Lower leg skin (tissue), 4 donors: ENCODE data around the gene ZFAND3. TPM values are rescaled to one million over a fixed set of nuclear protein-coding genes. Genes with fewer than 3 reads are reported as not detected.

Source experiments
- DNase-seq, 2 donors: peaks; one replicate each; pipeline ENCODE4 v3.0.0-alpha.2; 2019; ENCODE audit warnings: low spot score in 2 of 2
- H3K4me3 ChIP-seq: fragments of 200-600 bp; sonication (generic); 2 replicates; pipeline ENCODE4 v1.5.1; 2017; ENCODE audit warnings: mild to moderate bottlenecking, low read depth; ENCODE audit not compliant: poor library complexity, severe bottlenecking
- CTCF ChIP-seq, 3 donors: fragments of 450-650 bp; IDR thresholded peaks; one replicate each; pipeline ENCODE4 v1.5.1; 2016; ENCODE audit warnings: antibody characterized with exemption in 3 of 3, mild to moderate bottlenecking in 3 of 3, moderate library complexity in 2 of 3
- POLR2A ChIP-seq, 2 donors: fragments of 450-650 bp; IDR thresholded peaks; one replicate each; pipeline ENCODE4 v1.6.1; 2016 to 2017; ENCODE audit warnings: antibody characterized with exemption in 2 of 2, mild to moderate bottlenecking in 1 of 2, moderate library complexity in 1 of 2
- WGBS, 2 donors: methylation state at CpG; one replicate each; pipeline ENCODE4 v1.1.5; 2018; 5-methylcytosine and 5-hydroxymethylcytosine counted together
- intact Hi-C: fragments of 100-400 bp; cut with DNase I; formaldehyde crosslinking; loops from one replicate; pipeline ENCODE4 v1.15.0; 2023; ENCODE audit warnings: low total_unique reads
- total RNA-seq, 4 donors: library from RNA; depleted of rRNA; stranded (reverse); fragments of >200 nt; gene quantifications; one replicate each; pipeline ENCODE4 v1.1.0, GENCODE V29; 2016

Gene ZFAND3
- total RNA-seq, 4 donors from 2014 or later: 26.3 to 40.8 (median 30.3) TPM

GRCh38 chr6:38112181-38112580 lies 292.7 kb downstream of the ZFAND3 start:
- intact Hi-C loops: no loop called here
- no peak for DNase-seq
- 80 to 88% methylated on average over 5 of the region's 5 CpGs for WGBS, 2 donors
- no peak overlapping the region for H3K4me3 ChIP-seq
- TF ChIP-seq POLR2A (IDR thresholded peaks at IDR 0.05) (no peak), CTCF (IDR thresholded peaks at IDR 0.05) (no peak)

GRCh38 chr6:38113825-38114576 lies 294.5 kb downstream of the ZFAND3 start:
- 96 to 99% methylated on average over 4 of the region's 4 CpGs for WGBS, 2 donors

GRCh38 chr6:38114976-38115625 lies 295.6 kb downstream of the ZFAND3 start:
- TF ChIP-seq CTCF (IDR thresholded peaks at IDR 0.05) (no peak), POLR2A (IDR thresholded peaks at IDR 0.05) (no peak)
- 92 to 97% methylated on average over 2 of the region's 2 CpGs for WGBS, 2 donors
- no peak for DNase-seq
- H3K4me3 ChIP-seq: no peak overlapping the region
- intact Hi-C loops: no loop called here

More at GRCh38 chr6:38113825-38114576, 294.5 kb downstream of the ZFAND3 start:
- TF ChIP-seq POLR2A (IDR thresholded peaks at IDR 0.05) (no peak), CTCF (IDR thresholded peaks at IDR 0.05) (no peak)
- DNase-seq: no peak
- H3K4me3 ChIP-seq: no peak overlapping the region
- intact Hi-C loops: no loop called here

GRCh38 chr6:38115626-38116008 lies 296.1 kb downstream of the ZFAND3 start:
- TF ChIP-seq CTCF (IDR thresholded peaks at IDR 0.05): no peak
- TF ChIP-seq POLR2A (IDR thresholded peaks at IDR 0.05): no peak
- DNase-seq: no peak
- 74 to 76% methylated on average over 3 of the region's 3 CpGs for WGBS, 2 donors
- H3K4me3 ChIP-seq: no peak overlapping the region
- intact Hi-C loops: no loop called here

- 88 to 94% methylated on average over 6 of the region's 6 CpGs for WGBS, 2 donors
- no peak overlapping the region for H3K4me3 ChIP-seq
- TF ChIP-seq POLR2A (IDR thresholded peaks at IDR 0.05) (no peak), CTCF (IDR thresholded peaks at IDR 0.05) (no peak)
- intact Hi-C loops: no loop called here
- DNase-seq: no peak
These were observed 296.7 kb downstream of the ZFAND3 start for GRCh38 chr6:38116248-38116647.
